Adrenal gland (tissue), 12 donors: ENCODE results near the gene IL15. TPM values are rescaled to one million over a fixed set of nuclear protein-coding genes. Genes with fewer than 3 reads are reported as not detected.

Experiments
- DNase-seq, 7 donors: peaks; one replicate each; pipeline ENCODE4 v3.0.0-alpha.2; 2019 to 2020
- H3K27ac ChIP-seq, 5 donors: fragments of 200-600 bp; sonication (generic) in 4 of 5; 1 replicate in 3 of 5; 2 replicates in 2 of 5; pipeline versions ENCODE4 v1.5.1 to v1.8.0; 2016 to 2020; ENCODE audit warnings: mild to moderate bottlenecking in 1 of 5
- H3K27me3 ChIP-seq: fragments of 200-600 bp; 2 replicates; pipeline ENCODE4 v1.8.0; 2021
- H3K36me3 ChIP-seq, 2 donors: fragments of 200-600 bp; replicated peaks in 1 of 2; 1 replicate in 1 of 2; 2 replicates in 1 of 2; pipeline versions ENCODE4 v1.5.1 to v1.8.0; 2018 to 2022
- H3K4me1 ChIP-seq, 2 donors: fragments of 200-600 bp; replicated peaks in 1 of 2; 1 replicate in 1 of 2; 2 replicates in 1 of 2; pipeline versions ENCODE4 v1.5.1 to v1.8.0; 2018 to 2021
- H3K4me3 ChIP-seq, 4 donors: fragments of 200-600 bp; sonication (generic) in 3 of 4; one replicate each; pipeline ENCODE4 v1.5.1; 2016 to 2018
- H3K9me3 ChIP-seq, 3 donors: fragments of 200-600 bp; sonication (generic) in 1 of 3; replicated peaks in 1 of 3; 1 replicate in 2 of 3; 2 replicates in 1 of 3; pipeline versions ENCODE4 v1.5.1 to v1.8.0; 2016 to 2021
- POLR2A ChIP-seq, 2 donors: fragments of 450-650 bp; IDR thresholded peaks; one replicate each; pipeline ENCODE4 v1.6.1; 2017; ENCODE audit warnings: antibody characterized with exemption in 2 of 2, mild to moderate bottlenecking in 2 of 2, moderate library complexity in 1 of 2
- WGBS, 4 donors: extraction: QIAGEN DNeasy Blood & Tissue Kit in 2 of 4; methylation state at CpG; one replicate each; pipeline versions ENCODE4 v1.1.5 to v1.1.7; 2013 to 2017; 5-methylcytosine and 5-hydroxymethylcytosine counted together
- intact Hi-C, 2 donors: fragments of 100-400 bp; cut with DNase I; formaldehyde crosslinking; loops; one replicate each; pipeline versions ENCODE4 v1.14.1 to v1.15.0; 2022 to 2023
- polyA plus RNA-seq, 3 donors: library from polyadenylated mRNA; stranded (reverse); fragments of 200-250 nt in 2 of 3; fragments of 350-450 nt in 1 of 3; fragmentation: Illumina TruSeq in 1 of 3; extraction: RNeasy Lipid Tissue Mini Kit (QIAGEN cat#74804) in 1 of 3; gene quantifications; one replicate each; pipeline ENCODE4 v1.2.3, GENCODE V29; 2013 to 2014
- total RNA-seq, 9 donors: library from RNA; depleted of rRNA in 4 of 9; stranded (reverse); fragments of >200 nt in 4 of 9; fragments of 120-200 nt in 1 of 9; fragmentation: NEBNext Ultra II Directional in 1 of 9; extraction: Animal tissue kit (Norgen Biotek cat#: 25700) in 1 of 9; gene quantifications; one replicate each; pipeline versions ENCODE4 v1.1.0 to v1.2.4, GENCODE V29; 2013 to 2023
- TF ChIP-seq, protein P1 (sequence below), 6 experiments: fragments of 450-650 bp in 4 of 6; fragments of 200-600 bp in 2 of 6; sonication (generic) in 1 of 6; IDR thresholded peaks; 1 replicate in 5 of 6; 2 replicates in 1 of 6; pipeline versions ENCODE4 v1.5.1 to v1.8.0; 2016 to 2021; ENCODE audit warnings: antibody characterized with exemption in 6 of 6, mild to moderate bottlenecking in 2 of 6, moderate library complexity in 1 of 6
- donor health status: healthy with polysubstance abuse.
- donor health status: Bipolar disorder and iron deficiency.
- donor health status: DM: yes; HTN: yes; CAD: no.
- donor health status: DM: no; HTN: no; CAD: no.
- donor health status: DM: no; HTN: no; CAD: no.
- donor health status: DM: yes; HTN: yes; CAD: no.

IL15 gene
- total and polyA plus RNA-seq, 12 donors, result 0.94 to 8.9 (median 3.2) TPM

DNA sequence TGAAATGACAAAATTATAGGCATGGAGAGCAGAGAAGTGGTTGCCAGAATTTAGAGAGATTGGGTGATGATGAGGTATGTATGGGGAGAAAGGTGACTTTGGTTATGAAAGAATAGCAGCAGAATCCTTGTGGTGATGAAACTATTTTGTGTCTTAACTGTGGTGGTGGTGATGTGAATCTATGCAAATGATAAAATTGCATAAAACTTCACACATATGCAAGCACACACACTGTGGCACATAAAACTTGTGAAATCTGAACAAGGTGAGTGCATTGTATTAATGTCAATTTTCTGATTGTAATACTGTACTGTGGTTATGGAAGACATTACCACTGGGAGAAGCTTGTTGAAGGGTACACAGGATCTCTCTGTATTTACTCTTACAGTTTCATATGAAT, 91.0 kb downstream of the IL15 start:
- no peak overlapping the region for H3K4me3 ChIP-seq
- no peaks in the 10 kb centered on the region for H3K36me3 ChIP-seq
- intact Hi-C loops, result no loop called here
- no peak for DNase-seq
- H3K27ac ChIP-seq, result no peak overlapping the region
- H3K4me1 ChIP-seq, result no peaks in the 10 kb centered on the region
- no peak for TF ChIP-seq POLR2A (IDR thresholded peaks at IDR 0.05)
- TF ChIP-seq, protein P1, sequence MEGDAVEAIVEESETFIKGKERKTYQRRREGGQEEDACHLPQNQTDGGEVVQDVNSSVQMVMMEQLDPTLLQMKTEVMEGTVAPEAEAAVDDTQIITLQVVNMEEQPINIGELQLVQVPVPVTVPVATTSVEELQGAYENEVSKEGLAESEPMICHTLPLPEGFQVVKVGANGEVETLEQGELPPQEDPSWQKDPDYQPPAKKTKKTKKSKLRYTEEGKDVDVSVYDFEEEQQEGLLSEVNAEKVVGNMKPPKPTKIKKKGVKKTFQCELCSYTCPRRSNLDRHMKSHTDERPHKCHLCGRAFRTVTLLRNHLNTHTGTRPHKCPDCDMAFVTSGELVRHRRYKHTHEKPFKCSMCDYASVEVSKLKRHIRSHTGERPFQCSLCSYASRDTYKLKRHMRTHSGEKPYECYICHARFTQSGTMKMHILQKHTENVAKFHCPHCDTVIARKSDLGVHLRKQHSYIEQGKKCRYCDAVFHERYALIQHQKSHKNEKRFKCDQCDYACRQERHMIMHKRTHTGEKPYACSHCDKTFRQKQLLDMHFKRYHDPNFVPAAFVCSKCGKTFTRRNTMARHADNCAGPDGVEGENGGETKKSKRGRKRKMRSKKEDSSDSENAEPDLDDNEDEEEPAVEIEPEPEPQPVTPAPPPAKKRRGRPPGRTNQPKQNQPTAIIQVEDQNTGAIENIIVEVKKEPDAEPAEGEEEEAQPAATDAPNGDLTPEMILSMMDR (IDR thresholded peaks at IDR 0.05), result no peak
- H3K27me3 ChIP-seq, result no peaks in the 10 kb centered on the region
- H3K9me3 ChIP-seq, result no peaks in the 10 kb centered on the region

DNA sequence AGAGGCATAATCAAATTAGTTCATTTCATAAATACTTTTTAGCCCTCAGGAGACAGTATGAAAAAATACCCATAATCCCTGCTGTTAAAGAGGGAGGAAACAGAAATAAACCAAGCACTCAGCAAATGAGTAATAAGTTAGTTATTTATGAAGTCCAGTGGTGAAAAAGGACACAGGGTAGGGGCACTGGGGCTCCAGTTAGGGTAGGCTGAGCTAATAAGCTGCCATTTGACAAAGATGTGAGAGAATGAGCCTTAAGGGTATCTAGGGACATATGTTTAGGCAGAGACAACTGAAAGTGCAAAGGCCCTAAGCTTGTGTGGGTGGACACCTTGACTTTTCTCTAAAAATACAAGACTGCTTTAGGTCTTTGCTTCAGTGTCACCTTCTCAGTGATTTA, 94.4 kb downstream of the IL15 start:
- no peak overlapping the region for H3K4me3 ChIP-seq
- H3K9me3 ChIP-seq, result peaks cover 0 to 3% (median 0%) of the 10 kb centered on the region in 3 donors
- no peaks in the 10 kb centered on the region for H3K4me1 ChIP-seq
- no peaks in the 10 kb centered on the region for H3K36me3 ChIP-seq
- TF ChIP-seq, protein P1 (IDR thresholded peaks at IDR 0.05), result no peak
- no peak for TF ChIP-seq POLR2A (IDR thresholded peaks at IDR 0.05)
- intact Hi-C loops, result no loop called here
- DNase-seq, result no peak
- H3K27ac ChIP-seq, result no peak overlapping the region
- H3K27me3 ChIP-seq, result no peaks in the 10 kb centered on the region

DNA sequence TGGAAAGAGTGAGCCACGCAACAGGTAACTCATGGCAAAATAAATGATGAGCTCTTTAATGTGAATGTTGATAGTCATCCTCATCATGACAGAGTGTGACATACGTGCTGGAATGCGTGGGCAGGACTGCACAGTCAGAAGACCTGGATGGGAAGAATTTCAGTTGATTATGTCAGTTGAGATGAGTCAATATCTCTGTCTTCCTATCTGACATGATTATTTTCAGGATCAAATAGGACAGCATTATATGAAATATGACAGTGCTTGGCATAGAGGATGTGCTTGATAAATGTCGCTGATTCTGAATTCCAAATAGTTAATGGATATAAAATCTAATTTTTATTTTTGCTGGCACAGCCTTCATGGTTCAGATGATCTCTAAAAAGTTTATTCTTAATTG, 95.1 kb downstream of the IL15 start:
- intact Hi-C loops, result no loop called here
- 87 to 99% (median 93%) methylated on average over 4 of the region's 4 CpGs for WGBS, 4 donors

DNA sequence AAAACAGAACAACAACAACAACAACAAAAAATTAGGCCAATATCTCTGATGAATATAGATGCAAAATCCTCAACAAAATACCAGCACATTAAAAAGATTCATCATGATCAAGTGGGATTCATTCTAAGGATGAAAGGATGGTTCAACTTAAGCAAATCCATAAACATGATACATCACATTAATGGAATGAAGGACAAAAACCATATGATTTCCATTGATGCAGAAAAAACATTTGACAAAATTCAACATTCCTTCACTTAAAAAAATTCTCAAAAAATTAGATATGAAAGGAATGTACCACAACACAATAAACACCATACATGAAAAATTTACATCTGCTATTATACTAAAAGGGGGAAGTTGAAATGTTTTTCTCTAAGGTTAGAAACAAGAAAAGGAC, 103.3 kb downstream of the IL15 start:
- Histone ChIP-seq H3K4me3 (no peak overlapping the region), H3K36me3 (no peaks in the 10 kb centered on the region), H3K27me3 (no peaks in the 10 kb centered on the region), H3K27ac (no peak overlapping the region), H3K9me3 (peaks cover 0 to 20% (median 12%) of the 10 kb centered on the region in 3 donors), H3K4me1 (no peaks in the 10 kb centered on the region)
- DNase-seq, result no peak
- intact Hi-C loops, result no loop called here
- TF ChIP-seq POLR2A (IDR thresholded peaks at IDR 0.05), result no peak
- TF ChIP-seq, protein P1 (IDR thresholded peaks at IDR 0.05), result no peak

More for the DNA sequence above, 95.1 kb downstream of the IL15 start:
- no peak for TF ChIP-seq POLR2A (IDR thresholded peaks at IDR 0.05)
- TF ChIP-seq, protein P1 (IDR thresholded peaks at IDR 0.05), result no peak
- no peaks in the 10 kb centered on the region for H3K27me3 ChIP-seq
- no peaks in the 10 kb centered on the region for H3K4me1 ChIP-seq
- H3K36me3 ChIP-seq, result no peaks in the 10 kb centered on the region
- H3K4me3 ChIP-seq, result no peak overlapping the region
- no peak overlapping the region for H3K27ac ChIP-seq
- DNase-seq, result no peak
- peaks cover 0 to 5% (median 0%) of the 10 kb centered on the region in 3 donors for H3K9me3 ChIP-seq
